Subcutaneous abdominal adipose tissue (tissue), 5 donors: ENCODE results near the gene EIPR1.
"Not testable (repeated sequence)": the region's sequence is repeated elsewhere in the genome, so short reads cannot be mapped to it uniquely, and the experiment has no call there.

ENCODE experiments used
- H3K27ac ChIP-seq: one replicate; pipeline ENCODE4 v1.7.0; 2013; ENCODE audit warnings: low read depth, mild to moderate bottlenecking, inconsistent platforms, low read length, moderate library complexity
- H3K27me3 ChIP-seq, 5 donors: one replicate each; pipeline ENCODE4 v1.7.0; 2013; ENCODE audit warnings: low read length in 5 of 5, inconsistent platforms in 1 of 5; ENCODE audit not compliant: control insufficient read depth in 5 of 5, insufficient read depth in 4 of 5
- H3K36me3 ChIP-seq, 5 donors: one replicate each; pipeline ENCODE4 v1.7.0; 2013; ENCODE audit warnings: low read length in 5 of 5; ENCODE audit not compliant: control insufficient read depth in 5 of 5, insufficient read depth in 5 of 5
- H3K4me1 ChIP-seq, 5 donors: one replicate each; pipeline ENCODE4 v1.7.0; 2013; ENCODE audit warnings: low read length in 5 of 5, mild to moderate bottlenecking in 3 of 5, moderate library complexity in 1 of 5; ENCODE audit not compliant: control insufficient read depth in 5 of 5, insufficient read depth in 5 of 5
- H3K4me3 ChIP-seq, 5 donors: one replicate each; pipeline ENCODE4 v1.7.0; 2013; ENCODE audit warnings: low read length in 5 of 5, low read depth in 1 of 5
- H3K9ac ChIP-seq, 5 donors: one replicate each; pipeline ENCODE4 v1.7.0; 2013; ENCODE audit warnings: low read length in 5 of 5, mild to moderate bottlenecking in 4 of 5, moderate library complexity in 3 of 5
- H3K9me3 ChIP-seq, 5 donors: one replicate each; pipeline ENCODE4 v1.7.0; 2013; ENCODE audit warnings: low read length in 5 of 5; ENCODE audit not compliant: control insufficient read depth in 5 of 5
- donor health status: healthy.
- donor health status: healthy.
- donor health status: healthy.
- donor health status: healthy.
- donor health status: healthy.

The EIPR1 gene

GRCh38 chr2:3202926-3203325, 174.7 kb downstream of the EIPR1 start:
- Histone ChIP-seq H3K27me3 (no peaks in the 10 kb centered on the region), H3K4me1 (no peaks in the 10 kb centered on the region), H3K9ac (no peak overlapping the region), H3K4me3 (no peak overlapping the region), H3K9me3 (peaks cover 0 to 8% (median 0%) of the 10 kb centered on the region in 5 donors), H3K27ac (no peak overlapping the region), H3K36me3 (peaks cover 0 to 10% (median 0%) of the 10 kb centered on the region in 5 donors)

- no peaks in the 10 kb centered on the region for H3K27me3 ChIP-seq
- H3K9me3 ChIP-seq: peaks cover 0 to 8% (median 0%) of the 10 kb centered on the region in 5 donors
- no peak overlapping the region for H3K27ac ChIP-seq
Observed at GRCh38 chr2:3201281-3201680, 176.3 kb downstream of the EIPR1 start.

GRCh38 chr2:3200420-3200939, 177.1 kb downstream of the EIPR1 start:
- Histone ChIP-seq H3K36me3 (peaks cover 0 to 19% (median 11%) of the 10 kb centered on the region in 5 donors), H3K4me3 (no peak overlapping the region), H3K27ac (no peak overlapping the region), H3K27me3 (no peaks in the 10 kb centered on the region), H3K9me3 (peaks cover 0 to 5% (median 0%) of the 10 kb centered on the region in 5 donors), H3K4me1 (no peaks in the 10 kb centered on the region), H3K9ac (no peak overlapping the region)

More at GRCh38 chr2:3201281-3201680, 176.3 kb downstream of the EIPR1 start:
- Histone ChIP-seq H3K36me3 (peaks cover 0 to 11% (median 6%) of the 10 kb centered on the region in 5 donors), H3K4me1 (no peaks in the 10 kb centered on the region), H3K4me3 (no peak overlapping the region), H3K9ac (no peak overlapping the region)

GRCh38 chr2:3199627-3200345, 177.8 kb downstream of the EIPR1 start:
- H3K4me1 ChIP-seq: peaks cover 0 to under 1% (median 0%) of the 10 kb centered on the region in 5 donors
- H3K27ac ChIP-seq: no peak overlapping the region
- H3K9ac ChIP-seq: no peak overlapping the region
- no peaks in the 10 kb centered on the region for H3K9me3 ChIP-seq
- no peak overlapping the region for H3K4me3 ChIP-seq
- H3K36me3 ChIP-seq: peaks cover 0 to 23% (median 15%) of the 10 kb centered on the region in 5 donors
- no peaks in the 10 kb centered on the region for H3K27me3 ChIP-seq

GRCh38 chr2:3198671-3199192, 178.9 kb downstream of the EIPR1 start:
- not testable (repeated sequence) for H3K9me3 ChIP-seq, H3K27ac ChIP-seq, H3K4me1 ChIP-seq, H3K27me3 ChIP-seq, H3K4me3 ChIP-seq, H3K9ac ChIP-seq
- H3K36me3 ChIP-seq: peaks cover 0 to 26% (median 16%) of the 10 kb centered on the region in 5 donors

GRCh38 chr2:3198119-3198518, 179.5 kb downstream of the EIPR1 start:
- peaks cover 0 to 33% (median 21%) of the 10 kb centered on the region in 5 donors for H3K36me3 ChIP-seq
- H3K9ac ChIP-seq: no peak overlapping the region
- no peak overlapping the region for H3K27ac ChIP-seq
- H3K4me1 ChIP-seq: peaks cover 0 to 2% (median 0%) of the 10 kb centered on the region in 5 donors
- H3K9me3 ChIP-seq: no peaks in the 10 kb centered on the region
- H3K4me3 ChIP-seq: no peak overlapping the region
- H3K27me3 ChIP-seq: no peaks in the 10 kb centered on the region

- peaks cover 0 to 41% (median 28%) of the 10 kb centered on the region in 5 donors for H3K36me3 ChIP-seq
- no peak overlapping the region for H3K4me3 ChIP-seq
- no peak overlapping the region for H3K27ac ChIP-seq
Observed at GRCh38 chr2:3197308-3197707, 180.3 kb downstream of the EIPR1 start.

GRCh38 chr2:3196716-3197115, 180.9 kb downstream of the EIPR1 start:
- Histone ChIP-seq H3K4me3 (no peak overlapping the region), H3K27ac (no peak overlapping the region), H3K9ac (no peak overlapping the region), H3K27me3 (no peaks in the 10 kb centered on the region), H3K36me3 (peaks cover 0 to 46% (median 34%) of the 10 kb centered on the region in 5 donors), H3K9me3 (no peaks in the 10 kb centered on the region), H3K4me1 (peaks cover 0 to 2% (median 0%) of the 10 kb centered on the region in 5 donors)

More at GRCh38 chr2:3197308-3197707, 180.3 kb downstream of the EIPR1 start:
- Histone ChIP-seq H3K27me3 (no peaks in the 10 kb centered on the region), H3K9ac (no peak overlapping the region), H3K9me3 (no peaks in the 10 kb centered on the region), H3K4me1 (peaks cover 0 to 2% (median 0%) of the 10 kb centered on the region in 5 donors)

GRCh38 chr2:3195641-3196476, 181.8 kb downstream of the EIPR1 start:
- H3K4me1 ChIP-seq: peaks cover 0 to 2% (median 0%) of the 10 kb centered on the region in 5 donors
- H3K9me3 ChIP-seq: no peaks in the 10 kb centered on the region
- no peak overlapping the region for H3K4me3 ChIP-seq
- H3K27me3 ChIP-seq: no peaks in the 10 kb centered on the region
- peaks cover 0 to 55% (median 37%) of the 10 kb centered on the region in 5 donors for H3K36me3 ChIP-seq
- no peak overlapping the region for H3K9ac ChIP-seq
- no peak overlapping the region for H3K27ac ChIP-seq
